ENCODE results near the gene DLEC1. TPM values are rescaled to one million over a fixed set of nuclear protein-coding genes. Genes with fewer than 3 reads are reported as not detected.
"Not testable (repeated sequence)": the region's sequence is repeated elsewhere in the genome, so short reads cannot be mapped to it uniquely, and the experiment has no call there.

DLEC1 gene
- total RNA-seq, 2 donors from 2014 or later: 0.14 to 0.35 TPM

- H3K27ac ChIP-seq; H3K27me3 ChIP-seq (replicated peaks; ENCODE audit: insufficient read depth); DNase-seq (ENCODE audit: low spot score); H3K36me3 ChIP-seq; H3K9me3 ChIP-seq; H3K4me1 ChIP-seq (ENCODE audit: control insufficient read depth in 1 of 2, low read depth in 2 of 2); H3K4me3 ChIP-seq; ATAC-seq (ENCODE audit: insufficient number of reproducible peaks, low FRiP score, low read depth): not testable (repeated sequence)
Measured at GRCh38 chr3:38083254-38083653, 44.2 kb downstream of the DLEC1 start.

GRCh38 chr3:38083871-38084333, 44.9 kb downstream of the DLEC1 start:
- no peaks in the 10 kb centered on the region for H3K27me3 ChIP-seq (replicated peaks; ENCODE audit: insufficient read depth)
- TF ChIP-seq, protein P1, sequence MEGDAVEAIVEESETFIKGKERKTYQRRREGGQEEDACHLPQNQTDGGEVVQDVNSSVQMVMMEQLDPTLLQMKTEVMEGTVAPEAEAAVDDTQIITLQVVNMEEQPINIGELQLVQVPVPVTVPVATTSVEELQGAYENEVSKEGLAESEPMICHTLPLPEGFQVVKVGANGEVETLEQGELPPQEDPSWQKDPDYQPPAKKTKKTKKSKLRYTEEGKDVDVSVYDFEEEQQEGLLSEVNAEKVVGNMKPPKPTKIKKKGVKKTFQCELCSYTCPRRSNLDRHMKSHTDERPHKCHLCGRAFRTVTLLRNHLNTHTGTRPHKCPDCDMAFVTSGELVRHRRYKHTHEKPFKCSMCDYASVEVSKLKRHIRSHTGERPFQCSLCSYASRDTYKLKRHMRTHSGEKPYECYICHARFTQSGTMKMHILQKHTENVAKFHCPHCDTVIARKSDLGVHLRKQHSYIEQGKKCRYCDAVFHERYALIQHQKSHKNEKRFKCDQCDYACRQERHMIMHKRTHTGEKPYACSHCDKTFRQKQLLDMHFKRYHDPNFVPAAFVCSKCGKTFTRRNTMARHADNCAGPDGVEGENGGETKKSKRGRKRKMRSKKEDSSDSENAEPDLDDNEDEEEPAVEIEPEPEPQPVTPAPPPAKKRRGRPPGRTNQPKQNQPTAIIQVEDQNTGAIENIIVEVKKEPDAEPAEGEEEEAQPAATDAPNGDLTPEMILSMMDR (IDR thresholded peaks at IDR 0.05): no peak
- ATAC-seq (ENCODE audit: insufficient number of reproducible peaks, low FRiP score, low read depth) (no peak), DNase-seq (ENCODE audit: low spot score) (no peak)
- H3K4me3 ChIP-seq: no peak overlapping the region
- peaks cover 4% of the 10 kb centered on the region for H3K9me3 ChIP-seq
- no peaks in the 10 kb centered on the region for H3K4me1 ChIP-seq (ENCODE audit: control insufficient read depth in 1 of 2, low read depth in 2 of 2)
- no peak overlapping the region for H3K27ac ChIP-seq
- no peaks in the 10 kb centered on the region for H3K36me3 ChIP-seq

- H3K27me3 ChIP-seq (replicated peaks; ENCODE audit: insufficient read depth): no peaks in the 10 kb centered on the region
- no peak overlapping the region for H3K4me3 ChIP-seq
- no peak for DNase-seq (ENCODE audit: low spot score)
- H3K36me3 ChIP-seq: no peaks in the 10 kb centered on the region
- H3K27ac ChIP-seq: peak overlapping the region in 1 of 2 donors; percentile 10
- TF ChIP-seq, protein P1 (IDR thresholded peaks at IDR 0.05): no peak
- H3K4me1 ChIP-seq (ENCODE audit: control insufficient read depth in 1 of 2, low read depth in 2 of 2): no peaks in the 10 kb centered on the region
- peaks cover 4% of the 10 kb centered on the region for H3K9me3 ChIP-seq
- peak; percentile 60 for ATAC-seq (ENCODE audit: insufficient number of reproducible peaks, low FRiP score, low read depth)
Measured at GRCh38 chr3:38084334-38085310, 45.6 kb downstream of the DLEC1 start.

DNA sequence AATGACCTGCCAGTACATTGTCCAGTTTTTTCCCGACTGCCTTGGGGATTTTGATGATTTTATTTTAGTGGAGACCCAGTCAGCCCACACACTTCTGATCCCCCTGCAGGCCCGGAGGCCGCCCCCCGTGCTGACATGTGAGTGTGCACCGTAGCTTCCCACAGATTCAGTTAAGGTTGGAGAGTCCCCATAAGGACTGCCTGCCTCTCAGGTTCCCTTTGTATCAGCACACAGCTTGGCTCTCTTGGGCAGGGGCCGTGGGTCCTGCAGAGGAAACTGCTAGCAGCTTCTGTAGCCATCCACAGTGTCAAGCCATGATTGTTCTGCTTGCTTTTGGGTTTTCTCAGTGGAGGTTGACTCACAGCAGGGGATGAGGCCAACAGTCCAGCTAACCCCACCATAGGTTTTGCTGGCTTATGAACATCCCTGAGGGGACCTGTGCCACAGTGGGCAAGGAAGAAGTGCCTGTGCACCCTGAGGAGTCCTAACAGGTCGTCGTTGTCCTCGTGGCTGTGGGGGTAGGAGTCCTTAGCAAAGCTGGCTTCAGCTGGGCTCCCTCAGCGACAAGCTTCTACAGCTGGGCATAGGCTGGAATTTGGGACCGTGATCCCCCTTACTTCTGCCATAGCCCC, 46.4 kb downstream of the DLEC1 start:
- ATAC-seq (ENCODE audit: insufficient number of reproducible peaks, low FRiP score, low read depth) (no peak), DNase-seq (ENCODE audit: low spot score) (no peak)
- H3K4me1 ChIP-seq (ENCODE audit: control insufficient read depth in 1 of 2, low read depth in 2 of 2): no peaks in the 10 kb centered on the region
- no peak overlapping the region for H3K27ac ChIP-seq
- TF ChIP-seq, protein P1 (IDR thresholded peaks at IDR 0.05): no peak
- H3K27me3 ChIP-seq (replicated peaks; ENCODE audit: insufficient read depth): no peaks in the 10 kb centered on the region
- peaks cover 4% of the 10 kb centered on the region for H3K9me3 ChIP-seq
- no peaks in the 10 kb centered on the region for H3K36me3 ChIP-seq
- no peak overlapping the region for H3K4me3 ChIP-seq

- no peaks in the 10 kb centered on the region for H3K27me3 ChIP-seq (replicated peaks; ENCODE audit: insufficient read depth)
- TF ChIP-seq, protein P1 (IDR thresholded peaks at IDR 0.05): no peak
- no peaks in the 10 kb centered on the region for H3K4me1 ChIP-seq (ENCODE audit: control insufficient read depth in 1 of 2, low read depth in 2 of 2)
- ATAC-seq (ENCODE audit: insufficient number of reproducible peaks, low FRiP score, low read depth) (no peak), DNase-seq (ENCODE audit: low spot score) (no peak)
- no peaks in the 10 kb centered on the region for H3K36me3 ChIP-seq
- no peak overlapping the region for H3K27ac ChIP-seq
- H3K4me3 ChIP-seq: no peak overlapping the region
- peaks cover 4% of the 10 kb centered on the region for H3K9me3 ChIP-seq
Measured at GRCh38 chr3:38085943-38086324, 46.9 kb downstream of the DLEC1 start.

Data from thoracic aorta (tissue), 2 donors.